ENCODE measurements around the gene DGCR2. TPM values are rescaled to one million over a fixed set of nuclear protein-coding genes. Genes with fewer than 3 reads are reported as not detected.
A peak's percentile ranks its signal among the peaks of the same experiment; 100 is the strongest.

Gene DGCR2
- total RNA-seq, 4 donors from 2014 or later, result 42.5 to 75.2 (median 50.8) TPM

DNA sequence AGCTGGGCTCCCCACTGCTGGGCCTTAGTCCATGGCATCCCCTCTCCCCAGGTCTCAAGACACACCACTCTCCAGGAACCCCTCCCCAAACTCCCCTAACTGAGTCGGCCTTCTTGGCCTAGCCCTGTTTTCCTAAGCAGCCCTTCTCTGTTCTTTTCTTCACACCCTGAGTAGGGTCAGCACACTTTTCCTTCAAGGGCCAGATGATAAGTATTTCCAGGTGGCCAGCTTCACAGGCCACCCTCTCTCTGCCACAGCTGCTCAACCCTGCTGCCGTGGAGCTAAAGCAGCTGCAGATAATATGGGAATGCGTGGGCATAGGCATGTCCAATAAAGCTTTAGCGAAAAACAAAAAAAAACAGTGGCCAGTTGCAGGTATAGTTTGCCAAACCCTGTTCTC lies 24.1 kb downstream of the DGCR2 start:
- Histone ChIP-seq H3K27me3 (no peaks in the 10 kb centered on the region), H3K9me3 (no peaks in the 10 kb centered on the region), H3K36me3 (peaks cover 0 to 32% (median 0%) of the 10 kb centered on the region in 3 donors), H3K27ac (peak overlapping the region in 2 of 4 donors; percentile 26 to 64), H3K4me3 (no peak overlapping the region), H3K4me1 (peaks cover 0 to 37% (median 11%) of the 10 kb centered on the region in 3 donors)
- intact Hi-C loops (cut with DNase I), result no loop called here
- DNase-seq, result no peak
- TF ChIP-seq, protein P1, sequence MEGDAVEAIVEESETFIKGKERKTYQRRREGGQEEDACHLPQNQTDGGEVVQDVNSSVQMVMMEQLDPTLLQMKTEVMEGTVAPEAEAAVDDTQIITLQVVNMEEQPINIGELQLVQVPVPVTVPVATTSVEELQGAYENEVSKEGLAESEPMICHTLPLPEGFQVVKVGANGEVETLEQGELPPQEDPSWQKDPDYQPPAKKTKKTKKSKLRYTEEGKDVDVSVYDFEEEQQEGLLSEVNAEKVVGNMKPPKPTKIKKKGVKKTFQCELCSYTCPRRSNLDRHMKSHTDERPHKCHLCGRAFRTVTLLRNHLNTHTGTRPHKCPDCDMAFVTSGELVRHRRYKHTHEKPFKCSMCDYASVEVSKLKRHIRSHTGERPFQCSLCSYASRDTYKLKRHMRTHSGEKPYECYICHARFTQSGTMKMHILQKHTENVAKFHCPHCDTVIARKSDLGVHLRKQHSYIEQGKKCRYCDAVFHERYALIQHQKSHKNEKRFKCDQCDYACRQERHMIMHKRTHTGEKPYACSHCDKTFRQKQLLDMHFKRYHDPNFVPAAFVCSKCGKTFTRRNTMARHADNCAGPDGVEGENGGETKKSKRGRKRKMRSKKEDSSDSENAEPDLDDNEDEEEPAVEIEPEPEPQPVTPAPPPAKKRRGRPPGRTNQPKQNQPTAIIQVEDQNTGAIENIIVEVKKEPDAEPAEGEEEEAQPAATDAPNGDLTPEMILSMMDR (IDR thresholded peaks at IDR 0.05), result no peak
- TF ChIP-seq POLR2A (IDR thresholded peaks at IDR 0.05), result no peak
- 68 to 78% methylated on average over 4 of the region's 4 CpGs for WGBS, 2 donors

- Histone ChIP-seq H3K9me3 (no peaks in the 10 kb centered on the region), H3K27ac (peak overlapping the region in 1 of 4 donors; percentile 26), H3K4me1 (peaks cover 0 to 37% (median 11%) of the 10 kb centered on the region in 3 donors), H3K4me3 (no peak overlapping the region), H3K27me3 (no peaks in the 10 kb centered on the region), H3K36me3 (peaks cover 0 to 32% (median 0%) of the 10 kb centered on the region in 3 donors)
- no peak for TF ChIP-seq POLR2A (IDR thresholded peaks at IDR 0.05)
- TF ChIP-seq, protein P1 (IDR thresholded peaks at IDR 0.05), result no peak
- DNase-seq, result no peak
- intact Hi-C loops (cut with DNase I), result no loop called here
- WGBS, 2 donors, result 60 to 100% methylated on average over 1 to 3 of the region's 3 CpGs
Measured at GRCh38 chr22:19097518-19097917, 24.7 kb downstream of the DGCR2 start.

DNA sequence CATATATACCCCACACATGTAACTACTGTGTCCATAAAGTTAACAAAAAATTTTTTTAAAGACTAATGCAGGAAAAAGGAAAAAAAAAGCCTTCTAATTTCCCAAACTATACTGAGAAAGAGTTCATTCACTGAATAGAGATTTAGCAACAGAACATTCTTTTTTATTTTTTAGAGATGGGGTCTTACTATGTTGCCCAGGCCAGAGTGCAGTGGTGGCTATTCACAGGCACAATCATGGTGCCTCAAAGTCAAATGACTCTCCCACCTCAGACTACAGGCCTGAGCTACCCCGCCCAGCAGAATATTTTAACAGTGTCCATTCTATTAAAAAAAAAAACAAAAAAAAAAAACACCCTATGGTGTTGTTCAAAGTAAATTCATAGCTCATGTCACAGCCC lies 25.7 kb downstream of the DGCR2 start:
- TF ChIP-seq, protein P1 (IDR thresholded peaks at IDR 0.05), result no peak
- no peak for TF ChIP-seq POLR2A (IDR thresholded peaks at IDR 0.05)
- DNase-seq, result no peak
- Histone ChIP-seq H3K4me1 (peaks cover 0 to 37% (median 11%) of the 10 kb centered on the region in 3 donors), H3K4me3 (no peak overlapping the region), H3K27me3 (no peaks in the 10 kb centered on the region), H3K27ac (no peak overlapping the region), H3K36me3 (peaks cover 0 to 32% (median 0%) of the 10 kb centered on the region in 3 donors), H3K9me3 (no peaks in the 10 kb centered on the region)
- intact Hi-C loops (cut with DNase I), result no loop called here
- WGBS, 2 donors, result 88 to 100% methylated on average over 1 of the region's 1 CpG

DNA sequence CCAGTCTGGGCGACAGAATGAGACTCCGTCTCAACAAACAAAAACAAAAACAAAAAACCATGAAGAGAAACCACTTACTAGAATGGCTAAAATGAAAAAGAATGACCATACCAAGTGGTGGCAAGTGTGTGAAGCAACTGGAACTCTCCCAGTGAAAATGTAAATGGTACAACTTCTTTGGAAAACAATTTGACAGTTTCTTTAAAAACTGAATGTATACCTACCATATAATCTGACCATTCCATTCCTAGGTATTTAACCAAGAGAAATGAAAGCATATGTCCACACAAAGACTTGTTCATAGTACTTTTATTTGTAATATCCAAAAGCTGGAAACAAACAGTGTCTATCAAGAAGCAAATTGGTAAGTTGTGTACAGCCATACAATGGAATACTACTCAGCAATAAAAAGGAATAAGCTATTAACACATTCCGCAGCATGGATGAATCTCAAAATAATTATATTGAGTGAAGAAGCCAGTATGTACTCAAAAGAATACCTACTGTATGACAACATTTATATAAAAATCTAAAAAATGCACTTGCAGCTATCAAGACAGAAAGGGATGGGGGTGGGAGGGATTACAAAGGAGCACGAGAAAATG lies 27.7 kb downstream of the DGCR2 start:
- intact Hi-C loops (cut with DNase I), result no loop called here
- WGBS, 2 donors, result 97 to 98% methylated on average over 4 of the region's 4 CpGs

GRCh38 chr22:19092725-19093124 lies 29.5 kb downstream of the DGCR2 start:
- H3K27ac ChIP-seq, result no peak overlapping the region
- H3K4me1 ChIP-seq, result peaks cover 0 to 18% (median 0%) of the 10 kb centered on the region in 3 donors
- intact Hi-C loops (cut with DNase I), result no loop called here
- no peak for DNase-seq
- H3K27me3 ChIP-seq, result no peaks in the 10 kb centered on the region
- peaks cover 0 to 42% (median 11%) of the 10 kb centered on the region in 3 donors for H3K36me3 ChIP-seq
- no peak overlapping the region for H3K4me3 ChIP-seq
- WGBS, 2 donors, result 75 to 84% methylated on average over 4 of the region's 4 CpGs
- TF ChIP-seq, protein P1 (IDR thresholded peaks at IDR 0.05), result no peak
- no peak for TF ChIP-seq POLR2A (IDR thresholded peaks at IDR 0.05)
- no peaks in the 10 kb centered on the region for H3K9me3 ChIP-seq

More for the DNA sequence above, 27.7 kb downstream of the DGCR2 start:
- Histone ChIP-seq H3K36me3 (peaks cover 0 to 35% (median 0%) of the 10 kb centered on the region in 3 donors), H3K4me1 (peaks cover 0 to 31% (median 11%) of the 10 kb centered on the region in 3 donors), H3K27me3 (no peaks in the 10 kb centered on the region), H3K4me3 (no peak overlapping the region), H3K9me3 (no peaks in the 10 kb centered on the region), H3K27ac (no peak overlapping the region)
- no peak for TF ChIP-seq POLR2A (IDR thresholded peaks at IDR 0.05)
- TF ChIP-seq, protein P1 (IDR thresholded peaks at IDR 0.05), result no peak
- DNase-seq, result no peak

Data from esophagus squamous epithelium (tissue), 5 donors.